MM.1S (cell line): ENCODE data around the gene WNT3.

Experiments used
- DNase-seq: peaks from one replicate; pipeline ENCODE4 v3.0.0-alpha.2; 2015
- H2AFZ ChIP-seq: fragments of 300-600 bp; sonication (generic); 2 replicates; pipeline ENCODE4 v1.6.0; 2016; ENCODE audit warnings: antibody characterized with exemption, low read length
- H3F3A ChIP-seq: fragments of 300-600 bp; sonication (generic); 2 replicates; pipeline ENCODE4 v1.6.1; 2016; ENCODE audit warnings: mild to moderate bottlenecking, antibody characterized with exemption, low read length, moderate library complexity, mixed read lengths; ENCODE audit not compliant: insufficient read depth
- H3K27ac ChIP-seq: fragments of 300-600 bp; sonication (generic); 2 replicates; pipeline ENCODE4 v1.5.1; 2016; ENCODE audit warnings: mild to moderate bottlenecking, low read length
- H3K27me3 ChIP-seq: fragments of 300-600 bp; sonication (generic); replicated peaks from 2 replicates; pipeline ENCODE4 v1.6.0; 2016; ENCODE audit warnings: low read length; ENCODE audit not compliant: insufficient read depth
- H3K36me3 ChIP-seq: fragments of 300-600 bp; sonication (generic); replicated peaks from 2 replicates; pipeline ENCODE4 v1.6.1; 2016; ENCODE audit warnings: mild to moderate bottlenecking, low read length, mixed read lengths; ENCODE audit not compliant: insufficient read depth
- H3K4me1 ChIP-seq: fragments of 300-600 bp; sonication (generic); 2 replicates; pipeline ENCODE4 v1.6.1; 2016; ENCODE audit warnings: low read length, mixed read lengths
- H3K4me2 ChIP-seq: fragments of 300-600 bp; sonication (generic); 2 replicates; pipeline ENCODE4 v1.6.0; 2016; ENCODE audit warnings: low read depth, low read length
- H3K4me3 ChIP-seq: fragments of 300-600 bp; sonication (generic); 2 replicates; pipeline ENCODE4 v1.5.1; 2016; ENCODE audit warnings: low read length, mixed read lengths
- H3K79me2 ChIP-seq: fragments of 300-600 bp; sonication (generic); 2 replicates; pipeline ENCODE4 v1.6.1; 2016; ENCODE audit warnings: mixed run types, low read length, mixed read lengths
- H3K9ac ChIP-seq: fragments of 300-600 bp; sonication (generic); 2 replicates; pipeline ENCODE4 v1.6.1; 2016; ENCODE audit warnings: low read length, mixed read lengths
- H3K9me2 ChIP-seq: fragments of 300-600 bp; sonication (generic); replicated peaks from 2 replicates; pipeline ENCODE4 v1.6.1; 2016; ENCODE audit warnings: mild to moderate bottlenecking, low read length, mixed read lengths; ENCODE audit not compliant: insufficient read depth
- H3K9me3 ChIP-seq: fragments of 300-600 bp; sonication (generic); replicated peaks from 2 replicates; pipeline ENCODE4 v1.6.1; 2016; ENCODE audit warnings: mild to moderate bottlenecking, low read length, mixed read lengths; ENCODE audit not compliant: insufficient read depth
- H4K20me1 ChIP-seq: fragments of 300-600 bp; sonication (generic); 2 replicates; pipeline ENCODE4 v1.6.1; 2016; ENCODE audit warnings: mild to moderate bottlenecking, low read length, moderate library complexity, mixed read lengths; ENCODE audit not compliant: insufficient read depth
- EZH2 ChIP-seq: fragments of 300-600 bp; sonication (generic); optimal IDR thresholded peaks from 2 replicates; pipeline ENCODE3; 2017; ENCODE audit warnings: low read depth, mild to moderate bottlenecking, antibody characterized with exemption, low read length, mixed read lengths
- EZH2phosphoT487 ChIP-seq: fragments of 300-600 bp; sonication (generic); IDR thresholded peaks from 2 replicates; pipeline ENCODE4 v1.6.1; 2018; ENCODE audit warnings: antibody characterized with exemption, low read length
- TF ChIP-seq, protein P1 (sequence below): fragments of 300-600 bp; sonication (generic); IDR thresholded peaks from 2 replicates; pipeline ENCODE4 v1.5.1; 2016; ENCODE audit warnings: antibody characterized with exemption, low read length, mixed read lengths

The WNT3 gene

GRCh38 chr17:46722662-46723285 lies 95.7 kb downstream of the WNT3 start:
- TF ChIP-seq, protein P1, sequence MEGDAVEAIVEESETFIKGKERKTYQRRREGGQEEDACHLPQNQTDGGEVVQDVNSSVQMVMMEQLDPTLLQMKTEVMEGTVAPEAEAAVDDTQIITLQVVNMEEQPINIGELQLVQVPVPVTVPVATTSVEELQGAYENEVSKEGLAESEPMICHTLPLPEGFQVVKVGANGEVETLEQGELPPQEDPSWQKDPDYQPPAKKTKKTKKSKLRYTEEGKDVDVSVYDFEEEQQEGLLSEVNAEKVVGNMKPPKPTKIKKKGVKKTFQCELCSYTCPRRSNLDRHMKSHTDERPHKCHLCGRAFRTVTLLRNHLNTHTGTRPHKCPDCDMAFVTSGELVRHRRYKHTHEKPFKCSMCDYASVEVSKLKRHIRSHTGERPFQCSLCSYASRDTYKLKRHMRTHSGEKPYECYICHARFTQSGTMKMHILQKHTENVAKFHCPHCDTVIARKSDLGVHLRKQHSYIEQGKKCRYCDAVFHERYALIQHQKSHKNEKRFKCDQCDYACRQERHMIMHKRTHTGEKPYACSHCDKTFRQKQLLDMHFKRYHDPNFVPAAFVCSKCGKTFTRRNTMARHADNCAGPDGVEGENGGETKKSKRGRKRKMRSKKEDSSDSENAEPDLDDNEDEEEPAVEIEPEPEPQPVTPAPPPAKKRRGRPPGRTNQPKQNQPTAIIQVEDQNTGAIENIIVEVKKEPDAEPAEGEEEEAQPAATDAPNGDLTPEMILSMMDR = no peak
- TF ChIP-seq EZH2 (no peak), EZH2phosphoT487 (no peak)
- Histone ChIP-seq H3K4me2 (no peak overlapping the region), H3K4me3 (no peak overlapping the region), H3K27ac (no peak overlapping the region), H3K79me2 (no peaks in the 10 kb centered on the region), H3F3A (no peaks in the 10 kb centered on the region), H4K20me1 (no peaks in the 10 kb centered on the region), H3K36me3 (no peaks in the 10 kb centered on the region), H3K9me2 (no peaks in the 10 kb centered on the region), H3K9ac (no peak overlapping the region), H3K4me1 (no peaks in the 10 kb centered on the region), H3K9me3 (no peaks in the 10 kb centered on the region), H2AFZ (no peak overlapping the region), H3K27me3 (no peaks in the 10 kb centered on the region)
- no peak for DNase-seq

GRCh38 chr17:46720408-46720807 lies 98.1 kb downstream of the WNT3 start:
- Histone ChIP-seq H3K79me2 (no peaks in the 10 kb centered on the region), H4K20me1 (no peaks in the 10 kb centered on the region), H3F3A (no peaks in the 10 kb centered on the region), H3K9me3 (no peaks in the 10 kb centered on the region), H3K36me3 (no peaks in the 10 kb centered on the region), H3K27me3 (no peaks in the 10 kb centered on the region), H2AFZ (no peak overlapping the region), H3K9ac (no peak overlapping the region), H3K9me2 (no peaks in the 10 kb centered on the region), H3K4me3 (no peak overlapping the region), H3K4me2 (no peak overlapping the region), H3K27ac (no peak overlapping the region), H3K4me1 (no peaks in the 10 kb centered on the region)
- TF ChIP-seq EZH2phosphoT487 (no peak), EZH2 (no peak)
- TF ChIP-seq, protein P1 = no peak
- no peak for DNase-seq

DNA sequence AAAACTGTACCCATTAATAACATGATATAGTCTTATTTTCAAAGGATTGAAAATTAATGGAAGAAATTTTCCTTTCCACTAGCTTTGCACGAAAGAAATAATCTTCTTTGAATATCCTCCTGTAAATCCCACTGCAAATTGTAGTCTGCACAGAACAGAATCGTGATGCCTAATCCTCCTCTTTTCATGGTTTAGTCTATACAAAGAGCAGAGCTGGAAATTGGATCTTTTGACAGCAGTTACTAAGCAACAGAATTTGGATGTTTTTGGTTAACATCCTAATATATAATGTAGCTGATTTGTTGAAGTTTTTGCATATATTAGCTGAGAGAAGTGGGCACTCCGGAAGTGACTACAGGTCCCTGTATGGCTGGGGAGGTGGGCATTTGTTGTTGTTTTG lies 98.6 kb downstream of the WNT3 start:
- Histone ChIP-seq H3K79me2 (no peaks in the 10 kb centered on the region), H3K9me3 (no peaks in the 10 kb centered on the region), H3K4me1 (no peaks in the 10 kb centered on the region), H3K27ac (no peak overlapping the region), H3K4me3 (no peak overlapping the region), H3K27me3 (no peaks in the 10 kb centered on the region), H3F3A (no peaks in the 10 kb centered on the region), H3K36me3 (no peaks in the 10 kb centered on the region), H3K4me2 (no peak overlapping the region), H4K20me1 (no peaks in the 10 kb centered on the region), H3K9ac (no peak overlapping the region), H3K9me2 (no peaks in the 10 kb centered on the region), H2AFZ (no peak overlapping the region)
- TF ChIP-seq EZH2 (no peak), EZH2phosphoT487 (no peak)
- TF ChIP-seq, protein P1 = no peak
- no peak for DNase-seq
